HCT116 (cell line): ENCODE results near the gene CPNE5. TPM values are rescaled to one million over a fixed set of nuclear protein-coding genes. Genes with fewer than 3 reads are reported as not detected.
A peak's percentile ranks its signal among the peaks of the same experiment; 100 is the strongest.

ENCODE experiments used
- ATAC-seq: fragments of 200-7000 bp; cut with Tn5 transposase; 2 replicates; pipeline ENCODE4 v1.9.1; 2020; ENCODE audit warnings: mild to moderate bottlenecking, moderate library complexity
- BruUV-seq: library from RNA; stranded (reverse); fragments of 400-500 nt; replicated peaks from 2 replicates; lab custom pipeline; 2021; lab: Mats Ljungman, UMichigan
- CTCF ChIA-PET: fragments of 300-600 bp; sonication (Branson Sonifier 250); formaldehyde crosslinking; loops from one replicate; lab custom pipeline; 2021; ENCODE audit warnings: antibody characterized with exemption; lab: Charles Lee
- POLR2A ChIA-PET: fragments of 300-600, 350-600 bp; sonication (Branson Sonifier 250); formaldehyde crosslinking; loops from one replicate; lab custom pipeline; 2021; ENCODE audit warnings: antibody characterized with exemption; lab: Charles Lee
- RAD21 ChIA-PET, 2 experiments: fragments of 300-600 bp; sonication (Branson Sonifier 250); formaldehyde crosslinking; loops; one replicate each; lab custom pipeline; 2023; ENCODE audit warnings: low total read pairs in 2 of 2; ENCODE audit not compliant: uncharacterized antibody in 2 of 2, unreplicated experiment in 2 of 2, low non-redundant PET in 1 of 2; lab: Charles Lee
- DNase-seq: peaks from one replicate; pipeline ENCODE4 v3.0.0-alpha.2; 2010; ENCODE audit warnings: low read depth, low spot score
- H2AFZ ChIP-seq: fragments of 200-600 bp; shearing (Covaris generic), sonication (generic); 2 replicates; pipeline ENCODE4 v1.6.1; 2017; ENCODE audit warnings: low read depth, mixed run types, mixed read lengths, antibody characterized with exemption, low read length; ENCODE audit not compliant: poor library complexity, severe bottlenecking
- H3K27ac ChIP-seq: 2 replicates; pipeline ENCODE4 v1.5.1; 2012; ENCODE audit warnings: low read depth, low read length
- H3K27me3 ChIP-seq: fragments of 200-600 bp; sonication (generic); 2 replicates; pipeline ENCODE4 v1.6.1; 2016; ENCODE audit warnings: mixed run types, low read length, mixed read lengths; ENCODE audit not compliant: insufficient read depth
- H3K36me3 ChIP-seq, 2 experiments: fragments of 200-500 bp in 1 of 2; fragments of 200-600 bp in 1 of 2; sonication (Bioruptor generic) in 1 of 2; sonication (generic) in 1 of 2; 2 replicates each; pipeline versions ENCODE4 v1.5.1 to v1.6.1; 2014 to 2016; ENCODE audit warnings: low read length in 2 of 2, inconsistent platforms in 1 of 2, mixed read lengths in 1 of 2, mixed run types in 1 of 2; ENCODE audit not compliant: insufficient read depth in 2 of 2, control insufficient read depth in 1 of 2
- H3K4me1 ChIP-seq, 2 experiments: fragments of 200-600 bp in 1 of 2; sonication (generic) in 1 of 2; 2 replicates each; pipeline versions ENCODE4 v1.5.1 to v1.6.1; 2012 to 2017; ENCODE audit warnings: low read length in 2 of 2, inconsistent platforms in 1 of 2, mild to moderate bottlenecking in 1 of 2, mixed read lengths in 1 of 2, mixed run types in 1 of 2, moderate library complexity in 1 of 2; ENCODE audit not compliant: insufficient read depth in 2 of 2, control insufficient read depth in 1 of 2
- H3K4me2 ChIP-seq: fragments of 200-600 bp; sonication (generic); 2 replicates; pipeline ENCODE4 v1.6.1; 2017; ENCODE audit warnings: mixed run types, low read length, mixed read lengths
- H3K4me3 ChIP-seq, 2 experiments: fragments of 200-600 bp in 1 of 2; sonication (generic) in 1 of 2; replicated peaks in 1 of 2; 2 replicates each; pipeline ENCODE4 v1.5.1; 2011 to 2016; ENCODE audit warnings: low read length in 2 of 2, control low read depth in 1 of 2, low read depth in 1 of 2, mild to moderate bottlenecking in 1 of 2, mixed read lengths in 1 of 2, mixed run types in 1 of 2
- H3K79me2 ChIP-seq: fragments of 200-600 bp; sonication (generic); 2 replicates; pipeline ENCODE4 v1.6.1; 2017; ENCODE audit warnings: mild to moderate bottlenecking, mixed run types, low read length, moderate library complexity, mixed read lengths; ENCODE audit not compliant: insufficient read depth
- H3K9ac ChIP-seq: fragments of 200-600 bp; sonication (generic); 2 replicates; pipeline ENCODE4 v1.6.1; 2016; ENCODE audit warnings: low read length, mixed read lengths
- H3K9me2 ChIP-seq: fragments of 200-600 bp; sonication (generic), shearing (Covaris generic); 2 replicates; pipeline ENCODE4 v1.6.1; 2017; ENCODE audit warnings: mixed run types, mild to moderate bottlenecking, moderate library complexity; ENCODE audit not compliant: insufficient read depth
- H3K9me3 ChIP-seq, 2 experiments: fragments of 200-500 bp in 1 of 2; fragments of 200-600 bp in 1 of 2; sonication (Bioruptor generic) in 1 of 2; sonication (generic) in 1 of 2; 2 replicates each; pipeline ENCODE4 v1.6.1; 2014 to 2017; ENCODE audit warnings: low read length in 2 of 2, mixed read lengths in 2 of 2, inconsistent platforms in 1 of 2, low read depth in 1 of 2, mild to moderate bottlenecking in 1 of 2, mixed run types in 1 of 2, moderate library complexity in 1 of 2; ENCODE audit not compliant: control insufficient read depth in 1 of 2, insufficient read depth in 1 of 2
- H4K20me1 ChIP-seq: fragments of 200-600 bp; sonication (generic), shearing (Covaris generic); 2 replicates; pipeline ENCODE4 v1.6.1; 2017; ENCODE audit warnings: mixed run types, mild to moderate bottlenecking, moderate library complexity; ENCODE audit not compliant: insufficient read depth
- EZH2phosphoT487 ChIP-seq: fragments of 200-600 bp; IDR thresholded peaks from 2 replicates; pipeline ENCODE4 v1.6.1; 2018; ENCODE audit warnings: antibody characterized with exemption, borderline replicate concordance
- FOSL1 ChIP-seq: IDR thresholded peaks from 2 replicates; pipeline ENCODE4 v1.6.1; 2012; ENCODE audit warnings: low read depth
- POLR2AphosphoS5 ChIP-seq: IDR thresholded peaks from 2 replicates; pipeline ENCODE4 v1.6.1; 2011; ENCODE audit warnings: mild to moderate bottlenecking, low read depth, low read length, moderate library complexity
- SIN3A ChIP-seq: IDR thresholded peaks from 2 replicates; pipeline ENCODE4 v1.6.1; 2012; ENCODE audit warnings: low read depth
- YY1 ChIP-seq: IDR thresholded peaks from 2 replicates; pipeline ENCODE4 v1.6.1; 2011; ENCODE audit warnings: low read length, low read depth, moderate library complexity, mild to moderate bottlenecking; ENCODE audit not compliant: insufficient replicate concordance; ENCODE audit errors: extremely low read depth
- ZBTB33 ChIP-seq: IDR thresholded peaks from 2 replicates; pipeline ENCODE4 v1.6.1; 2011; ENCODE audit warnings: mild to moderate bottlenecking, low read length, moderate library complexity; ENCODE audit not compliant: insufficient replicate concordance; ENCODE audit errors: extremely low read depth
- ZFX ChIP-seq: fragments of 450-650 bp; IDR thresholded peaks from 2 replicates; pipeline ENCODE4 v1.6.1; 2017
- intact Hi-C: fragments of 100-400 bp; cut with micrococcal nuclease; formaldehyde crosslinking; loops from 2 replicates; pipeline ENCODE4 v1.10.0; 2022
- total RNA-seq: library from RNA; stranded (reverse); gene quantifications from one replicate; pipeline ENCODE4 v1.2.1, GENCODE V29; 2021; ENCODE audit not compliant: unreplicated experiment
- TF ChIP-seq, protein P1 (sequence below), 3 experiments: fragments of 200-600 bp in 1 of 3; sonication (generic) in 1 of 3; IDR thresholded peaks in 2 of 3; conservative IDR thresholded peaks in 1 of 3; 2 replicates each; pipeline ENCODE4 v1.5.1; 2012 to 2017; ENCODE audit warnings: low read depth in 2 of 3, low read length in 2 of 3, antibody characterized with exemption in 1 of 3, borderline replicate concordance in 1 of 3, control low read depth in 1 of 3, mild to moderate bottlenecking in 1 of 3, mixed read lengths in 1 of 3, mixed run types in 1 of 3, moderate library complexity in 1 of 3; ENCODE audit not compliant: insufficient read depth in 1 of 3
- TF ChIP-seq, protein P2 (sequence below): IDR thresholded peaks from 2 replicates; pipeline ENCODE4 v1.6.1; 2012

CPNE5 gene
- total RNA-seq, 1 experiment from 2014 or later: not detected

GRCh38 chr6:36805917-36806316 lies 33.3 kb downstream of the CPNE5 start:
- H3K4me1 ChIP-seq: no peaks in the 10 kb centered on the region
- no peaks in the 10 kb centered on the region for H4K20me1 ChIP-seq
- no peak overlapping the region for H2AFZ ChIP-seq
- TF ChIP-seq POLR2AphosphoS5 (no peak), ZBTB33 (no peak)
- intact Hi-C loops: no loop called here
- ChIA-PET CTCF (no interaction called here), POLR2A (no interaction called here), RAD21 (no interaction called here)
- no peaks in the 10 kb centered on the region for H3K79me2 ChIP-seq
- no peak overlapping the region for H3K27ac ChIP-seq
- no TSS peak for BruUV-seq
- no peaks in the 10 kb centered on the region for H3K9me2 ChIP-seq
- no peaks in the 10 kb centered on the region for H3K9me3 ChIP-seq
- DNase-seq: no peak
- H3K9ac ChIP-seq: no peak overlapping the region
- no peak overlapping the region for H3K4me2 ChIP-seq
- H3K4me3 ChIP-seq: no peak overlapping the region
- no peaks in the 10 kb centered on the region for H3K36me3 ChIP-seq
- H3K27me3 ChIP-seq: peaks cover 10% of the 10 kb centered on the region; the same call in 1 of the 2 replicates
- 0 out of 2 replicates have a peak, but pooled peaks have one; percentile 21 for ATAC-seq

DNA sequence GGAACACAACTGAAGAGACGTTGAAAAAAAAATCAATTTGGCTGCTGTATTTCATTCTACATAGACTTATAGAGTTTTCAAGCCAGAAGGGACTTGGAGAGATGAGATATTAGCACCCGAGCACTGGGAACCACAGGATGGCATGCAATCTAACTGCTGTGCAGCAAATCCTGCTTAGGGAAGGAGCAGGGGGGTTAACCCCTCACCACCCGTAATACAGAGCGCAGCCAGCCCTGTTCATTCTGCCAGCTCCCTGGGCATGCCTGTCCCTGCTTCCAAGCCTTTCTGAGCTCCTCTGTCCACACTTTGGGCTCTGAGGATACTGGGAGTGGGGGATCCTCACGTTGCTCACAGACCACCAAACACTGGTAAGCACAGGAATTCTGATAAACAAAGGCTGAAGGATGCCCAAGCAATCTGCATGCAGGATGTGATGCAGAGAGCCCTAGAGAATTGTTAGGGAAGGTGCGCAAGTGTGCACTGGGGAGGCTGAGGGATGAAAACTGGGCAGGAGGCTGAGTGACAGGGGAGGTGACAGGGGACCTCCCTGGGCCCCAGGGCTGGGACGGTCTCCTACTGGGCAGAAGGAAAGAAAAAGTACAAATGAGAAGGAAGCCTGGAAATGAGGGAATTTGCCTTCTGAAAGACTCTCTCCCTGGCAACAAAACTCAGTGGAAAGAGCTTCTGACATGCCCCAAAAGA lies 34.0 kb downstream of the CPNE5 start:
- Histone ChIP-seq H3K36me3 (no peaks in the 10 kb centered on the region), H3K9me2 (no peaks in the 10 kb centered on the region), H3K27me3 (peaks cover 10% of the 10 kb centered on the region; the same call in 1 of the 2 replicates), H3K4me1 (no peaks in the 10 kb centered on the region), H3K4me2 (no peak overlapping the region), H3K79me2 (no peaks in the 10 kb centered on the region), H3K9me3 (no peaks in the 10 kb centered on the region), H3K27ac (no peak overlapping the region), H4K20me1 (no peaks in the 10 kb centered on the region), H3K9ac (no peak overlapping the region), H3K4me3 (no peak overlapping the region), H2AFZ (no peak overlapping the region)
- DNase-seq (no peak), ATAC-seq (no peak)
- intact Hi-C loops: no loop called here
- ChIA-PET RAD21 (no interaction called here), CTCF (no interaction called here), POLR2A (no interaction called here)
- no TSS peak for BruUV-seq
- TF ChIP-seq EZH2phosphoT487: no peak
- no peak for TF ChIP-seq POLR2AphosphoS5
- no peak for TF ChIP-seq FOSL1
- TF ChIP-seq YY1: no peak
- TF ChIP-seq, protein P1, sequence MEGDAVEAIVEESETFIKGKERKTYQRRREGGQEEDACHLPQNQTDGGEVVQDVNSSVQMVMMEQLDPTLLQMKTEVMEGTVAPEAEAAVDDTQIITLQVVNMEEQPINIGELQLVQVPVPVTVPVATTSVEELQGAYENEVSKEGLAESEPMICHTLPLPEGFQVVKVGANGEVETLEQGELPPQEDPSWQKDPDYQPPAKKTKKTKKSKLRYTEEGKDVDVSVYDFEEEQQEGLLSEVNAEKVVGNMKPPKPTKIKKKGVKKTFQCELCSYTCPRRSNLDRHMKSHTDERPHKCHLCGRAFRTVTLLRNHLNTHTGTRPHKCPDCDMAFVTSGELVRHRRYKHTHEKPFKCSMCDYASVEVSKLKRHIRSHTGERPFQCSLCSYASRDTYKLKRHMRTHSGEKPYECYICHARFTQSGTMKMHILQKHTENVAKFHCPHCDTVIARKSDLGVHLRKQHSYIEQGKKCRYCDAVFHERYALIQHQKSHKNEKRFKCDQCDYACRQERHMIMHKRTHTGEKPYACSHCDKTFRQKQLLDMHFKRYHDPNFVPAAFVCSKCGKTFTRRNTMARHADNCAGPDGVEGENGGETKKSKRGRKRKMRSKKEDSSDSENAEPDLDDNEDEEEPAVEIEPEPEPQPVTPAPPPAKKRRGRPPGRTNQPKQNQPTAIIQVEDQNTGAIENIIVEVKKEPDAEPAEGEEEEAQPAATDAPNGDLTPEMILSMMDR (IDR thresholded peaks at IDR 0.05 in 2 of 3, conservative IDR thresholded peaks at IDR 0.05 in 1 of 3; ENCODE audit: borderline replicate concordance in 1 of 3, insufficient read depth in 1 of 3, low read depth in 2 of 3, low read length in 2 of 3): no peak
- TF ChIP-seq ZFX: no peak
- TF ChIP-seq SIN3A: no peak
- TF ChIP-seq, protein P2, sequence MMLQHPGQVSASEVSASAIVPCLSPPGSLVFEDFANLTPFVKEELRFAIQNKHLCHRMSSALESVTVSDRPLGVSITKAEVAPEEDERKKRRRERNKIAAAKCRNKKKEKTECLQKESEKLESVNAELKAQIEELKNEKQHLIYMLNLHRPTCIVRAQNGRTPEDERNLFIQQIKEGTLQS: no peak
